Inflammatory macrophage treated with lipopolysaccharide for 4 hours (primary cell): ENCODE results near the gene TSPAN4.

ENCODE experiments used
- DNase-seq: peaks from one replicate; pipeline ENCODE4 v3.0.0-alpha.2; 2020

Gene TSPAN4

GRCh38 chr11:808427-809286, 34.0 kb upstream of the TSPAN4 start:
- no peak for DNase-seq

DNA sequence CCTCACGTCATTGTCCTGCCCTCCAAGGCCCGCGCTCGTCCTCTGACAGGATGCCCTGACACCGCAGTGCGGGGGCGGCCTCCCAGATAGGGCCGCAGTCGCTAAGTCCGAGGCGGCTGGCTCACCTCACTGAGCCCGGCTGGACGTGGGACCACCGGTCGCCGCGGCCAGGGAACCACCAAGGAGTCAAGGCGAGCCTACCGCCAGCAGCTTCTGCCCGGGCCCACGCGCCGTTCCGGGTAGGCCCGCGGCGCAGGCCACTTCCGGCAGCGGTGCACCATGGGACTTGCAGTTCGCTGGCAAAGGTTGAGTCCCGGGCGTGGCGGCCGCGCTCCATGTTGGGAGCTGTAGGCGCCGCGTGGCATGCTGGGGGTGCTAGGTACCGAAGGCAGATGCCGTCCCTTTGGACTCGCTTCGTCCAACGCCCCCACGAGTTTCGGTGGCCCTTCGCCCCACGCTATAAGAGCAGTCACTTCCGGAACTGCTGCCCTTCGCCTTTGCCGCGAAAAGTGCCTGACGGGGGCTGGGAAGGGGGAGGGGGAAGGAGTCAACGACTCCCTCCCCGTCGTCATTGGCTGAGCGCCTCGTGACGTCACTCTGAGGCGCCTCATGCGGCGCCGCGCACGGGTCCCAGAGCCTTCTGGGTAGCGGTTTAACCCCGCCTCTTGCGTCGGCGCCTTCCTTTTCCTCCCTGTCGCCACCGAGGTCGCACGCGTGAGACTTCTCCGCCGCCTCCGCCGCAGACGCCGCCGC, 33.2 kb upstream of the TSPAN4 start, which contains the start of gene RPLP2:
Gene RPLP2, plus strand, starts transcription at position 681 of the 753 bp plus-strand sequence. CDS start 268 bp downstream, outside the sequence.
- peak; percentile 99 for DNase-seq

- DNase-seq, result no peak
These were observed 32.5 kb upstream of the TSPAN4 start for GRCh38 chr11:810040-810567.

- no peak for DNase-seq
These were observed 31.0 kb upstream of the TSPAN4 start for GRCh38 chr11:811446-812245.

GRCh38 chr11:812390-812789, 30.3 kb upstream of the TSPAN4 start:
- no peak for DNase-seq

DNA sequence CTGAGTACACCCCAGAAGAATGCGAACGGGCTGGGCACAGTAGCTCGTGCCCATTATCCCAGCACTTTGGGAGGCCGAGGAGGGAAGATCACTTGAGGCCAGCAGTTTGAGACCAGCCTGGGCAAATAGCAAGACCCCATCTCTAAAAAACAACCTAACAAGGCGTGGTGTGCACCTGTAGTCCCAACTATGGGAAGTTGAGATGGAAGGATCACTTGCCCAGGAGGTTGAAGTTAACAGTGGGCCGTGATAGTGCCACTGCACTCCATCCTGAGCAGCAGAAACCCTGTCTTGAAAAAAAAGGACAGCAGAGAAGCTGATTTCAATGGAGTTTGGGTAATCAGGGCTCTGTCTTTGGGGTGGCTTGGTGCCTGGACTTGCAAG, 29.6 kb upstream of the TSPAN4 start:
- DNase-seq, result no peak

- DNase-seq, result no peak
These were observed 29.1 kb upstream of the TSPAN4 start for GRCh38 chr11:813456-814096.

- no peak for DNase-seq
These were observed 26.8 kb upstream of the TSPAN4 start for GRCh38 chr11:815675-816432.

DNA sequence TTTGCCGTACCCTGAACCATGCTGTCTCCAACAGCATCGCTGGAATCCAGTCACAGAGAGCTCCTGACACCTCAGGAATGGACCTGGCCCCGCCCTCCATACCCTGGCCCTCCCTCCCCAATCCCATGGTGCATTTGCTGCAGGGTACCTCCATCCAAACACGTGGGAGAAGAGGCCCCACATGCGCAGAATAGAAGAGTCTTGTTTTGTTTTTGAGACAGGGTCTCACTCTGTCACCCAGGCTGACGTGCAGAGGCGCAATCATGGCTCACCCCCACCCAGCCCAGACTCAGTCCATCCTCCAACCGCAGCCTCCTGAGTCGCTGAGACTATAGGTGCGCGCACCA, 26.2 kb upstream of the TSPAN4 start:
- no peak for DNase-seq

DNA sequence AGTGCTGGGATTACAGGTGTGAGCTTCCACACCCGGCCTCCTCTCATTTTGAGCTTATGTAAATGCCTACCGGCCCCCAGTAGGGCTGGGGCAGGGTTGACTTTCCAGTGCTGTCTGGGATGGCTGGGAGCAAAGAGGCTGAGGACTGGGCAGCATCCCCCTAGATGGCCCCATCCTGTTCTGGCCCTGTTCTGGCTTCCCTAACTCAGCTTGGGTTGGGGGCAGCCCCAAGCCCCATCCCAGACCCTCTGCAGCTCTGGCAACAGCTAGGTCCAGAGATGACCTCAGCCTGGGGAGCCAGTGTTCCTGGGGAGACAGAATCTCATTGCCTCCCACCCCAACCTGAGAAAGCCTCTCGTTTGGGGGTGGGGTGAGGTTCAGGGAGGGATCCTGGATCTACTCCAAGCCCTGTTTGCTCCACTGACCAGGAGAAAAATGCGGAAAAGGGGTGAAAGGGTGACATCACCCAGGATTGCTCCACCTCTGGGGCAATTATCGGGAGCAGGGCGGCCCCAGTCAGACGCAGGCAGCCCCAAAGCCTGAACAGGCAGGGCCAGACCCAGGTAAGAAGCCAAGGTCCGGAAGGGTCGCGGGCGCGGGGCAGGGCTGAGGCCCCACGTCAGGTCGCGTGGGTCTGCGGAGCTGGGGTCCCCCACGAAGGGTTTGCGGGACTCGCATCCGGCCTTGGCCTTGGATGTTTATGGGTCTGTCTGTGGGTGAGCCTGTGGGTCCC, 24.1 kb upstream of the TSPAN4 start, which contains the start of gene PNPLA2:
Gene PNPLA2, plus strand, starts transcription at position 519 of the 733 bp plus-strand sequence. CDS start 805 bp downstream, outside the sequence.
- DNase-seq, result no peak

GRCh38 chr11:819129-819931, 23.3 kb upstream of the TSPAN4 start:
- DNase-seq, result peak; percentile 90

GRCh38 chr11:819943-820649, 22.6 kb upstream of the TSPAN4 start:
- DNase-seq, result peak; percentile 72

DNA sequence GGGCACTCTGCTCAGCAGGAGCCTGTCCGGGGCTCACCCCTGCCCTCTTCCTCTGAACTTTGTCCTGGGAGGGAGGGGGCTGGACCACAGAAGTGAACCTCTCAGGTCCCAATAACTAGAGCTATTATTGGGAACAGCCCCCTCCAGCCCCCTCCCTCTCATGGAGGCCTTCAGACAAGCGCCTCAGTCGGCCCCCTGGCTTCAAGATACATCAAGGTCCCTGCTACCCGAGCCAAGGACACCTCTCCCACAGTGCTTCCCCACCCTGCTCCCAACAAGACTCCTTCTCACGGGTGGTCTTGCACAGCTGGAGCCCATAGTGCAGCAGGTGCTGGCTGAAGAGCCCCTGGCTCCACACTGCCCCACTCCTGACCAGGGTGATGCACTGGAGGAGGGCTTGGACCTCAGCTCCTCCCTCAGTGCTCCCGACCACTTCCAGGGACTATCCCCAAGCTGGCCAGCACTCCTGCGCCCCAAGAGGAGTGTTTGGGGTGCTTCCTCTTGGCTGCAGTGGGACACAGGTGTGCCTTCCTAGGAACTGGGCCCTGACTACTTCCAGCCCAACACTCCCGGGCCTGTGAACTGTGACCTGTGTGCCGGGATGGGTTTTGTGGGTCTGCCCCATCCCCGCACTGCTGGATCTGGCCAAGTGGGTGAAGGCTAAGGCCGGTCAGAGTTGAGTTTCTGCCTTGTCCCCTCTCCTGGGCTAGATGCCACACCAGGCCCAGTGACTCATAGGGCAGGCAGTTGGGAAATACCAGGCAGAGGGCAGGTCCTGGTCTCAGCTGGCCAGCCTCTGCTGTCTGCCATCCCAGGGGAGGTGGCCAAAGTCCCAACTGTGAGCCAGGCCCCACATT, 21.8 kb upstream of the TSPAN4 start:
- peak; percentile 81 for DNase-seq

GRCh38 chr11:821512-822371, 20.9 kb upstream of the TSPAN4 start:
- DNase-seq, result peak; percentile 57

- DNase-seq, result no peak
These were observed 19.0 kb upstream of the TSPAN4 start for GRCh38 chr11:823441-824291.

- DNase-seq, result no peak
These were observed 18.3 kb upstream of the TSPAN4 start for GRCh38 chr11:824292-824880.
